ENCODE measurements around the gene RS1. TPM values are rescaled to one million over a fixed set of nuclear protein-coding genes. Genes with fewer than 3 reads are reported as not detected.

Gene RS1
- polyA plus RNA-seq, 1 donor (not counting 4 experiments of a cell fraction or from before 2014, with no cell fraction given): not detected

DNA sequence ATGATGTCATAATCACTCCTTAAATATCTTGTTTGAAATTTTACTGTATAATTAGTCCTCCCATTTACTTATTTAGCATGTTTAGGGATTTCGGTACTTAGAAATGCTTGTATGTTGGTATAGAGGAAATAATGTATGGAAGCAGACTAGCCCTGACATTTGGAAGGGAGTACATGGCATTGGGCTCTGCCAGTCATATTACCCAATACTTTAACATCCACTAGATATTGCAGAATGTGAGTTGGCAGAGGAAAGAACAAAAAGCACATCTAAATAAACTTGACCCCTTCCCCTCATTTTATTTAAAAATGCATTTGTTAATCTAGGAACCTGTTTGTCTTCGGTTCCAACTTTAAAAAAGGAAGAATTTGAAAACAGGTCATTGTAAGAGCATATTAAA lies 77.8 kb downstream of the RS1 start:
- FAIRE-seq: no peak
- no peaks in the 10 kb centered on the region for H3K27me3 ChIP-seq (ENCODE audit: control insufficient read depth, extremely low read depth, insufficient read depth, low read length)
- dilution Hi-C loops (cut with MboI; ENCODE audit: extremely low pct_ligation_motif_present, low sequenced_read_pairs): no loop called here

GRCh38 chrX:18591834-18592233 lies 80.1 kb downstream of the RS1 start:
- Histone ChIP-seq H3K79me2 (ENCODE audit: control insufficient read depth, insufficient read depth, low read length) (no peaks in the 10 kb centered on the region), H3K9me3 (ENCODE audit: control insufficient read depth, low read depth, low read length) (no peaks in the 10 kb centered on the region), H4K20me1 (ENCODE audit: control insufficient read depth, extremely low read depth, insufficient read depth, low read length) (no peaks in the 10 kb centered on the region), H3K9me1 (ENCODE audit: control insufficient read depth, extremely low read depth, insufficient read depth, low read length) (no peaks in the 10 kb centered on the region), H3K4me3 (ENCODE audit: control insufficient read depth in 2 of 3, extremely low read depth in 1 of 3, insufficient read depth in 2 of 3, low read depth in 1 of 3, low read length in 3 of 3) (no peak overlapping the region), H3K4me1 (ENCODE audit: control insufficient read depth, extremely low read depth, insufficient read depth, low read length) (no peaks in the 10 kb centered on the region), H2AFZ (ENCODE audit: control insufficient read depth, low read length) (no peak overlapping the region), H3K27ac (ENCODE audit: control insufficient read depth, insufficient read depth, low read length) (no peak overlapping the region), H3K27me3 (ENCODE audit: control insufficient read depth, extremely low read depth, insufficient read depth, low read length) (no peaks in the 10 kb centered on the region), H3K9ac (ENCODE audit: control insufficient read depth, extremely low read depth, insufficient read depth, low read length) (no peak overlapping the region), H3K36me3 (ENCODE audit: control insufficient read depth in 2 of 2, extremely low read depth in 1 of 2, insufficient read depth in 2 of 2, low read length in 2 of 2) (no peaks in the 10 kb centered on the region), H3K4me2 (ENCODE audit: control insufficient read depth, extremely low read depth, insufficient read depth, low read depth, low read length) (no peak overlapping the region)
- no peak for FAIRE-seq
- DNase-seq (ENCODE audit: low read depth, low spot score): no peak
- dilution Hi-C loops (cut with MboI; ENCODE audit: extremely low pct_ligation_motif_present, low sequenced_read_pairs): no loop called here
- TF ChIP-seq CTCF (optimal IDR thresholded peaks at IDR 0.05 in 1 of 3, IDR thresholded peaks at IDR 0.05 in 1 of 3, conservative IDR thresholded peaks at IDR 0.05 in 1 of 3; ENCODE audit: extremely low read depth in 1 of 3, insufficient read depth in 2 of 3, low read length in 3 of 3) (no peak), EZH2 (IDR thresholded peaks at IDR 0.05; ENCODE audit: low read length) (no peak)

More for the DNA sequence above, 77.8 kb downstream of the RS1 start:
- no peaks in the 10 kb centered on the region for H3K9me1 ChIP-seq (ENCODE audit: control insufficient read depth, extremely low read depth, insufficient read depth, low read length)
- H3K36me3 ChIP-seq (ENCODE audit: control insufficient read depth in 2 of 2, extremely low read depth in 1 of 2, insufficient read depth in 2 of 2, low read length in 2 of 2): no peaks in the 10 kb centered on the region
- no peak overlapping the region for H3K4me3 ChIP-seq (ENCODE audit: control insufficient read depth in 2 of 3, extremely low read depth in 1 of 3, insufficient read depth in 2 of 3, low read depth in 1 of 3, low read length in 3 of 3)
- H3K4me1 ChIP-seq (ENCODE audit: control insufficient read depth, extremely low read depth, insufficient read depth, low read length): no peaks in the 10 kb centered on the region
- no peaks in the 10 kb centered on the region for H3K9me3 ChIP-seq (ENCODE audit: control insufficient read depth, low read depth, low read length)
- H3K9ac ChIP-seq (ENCODE audit: control insufficient read depth, extremely low read depth, insufficient read depth, low read length): no peak overlapping the region
- DNase-seq (ENCODE audit: low read depth, low spot score): no peak
- H3K4me2 ChIP-seq (ENCODE audit: control insufficient read depth, extremely low read depth, insufficient read depth, low read depth, low read length): no peak overlapping the region
- no peak overlapping the region for H2AFZ ChIP-seq (ENCODE audit: control insufficient read depth, low read length)
- no peaks in the 10 kb centered on the region for H3K79me2 ChIP-seq (ENCODE audit: control insufficient read depth, insufficient read depth, low read length)
- no peak overlapping the region for H3K27ac ChIP-seq (ENCODE audit: control insufficient read depth, insufficient read depth, low read length)
- H4K20me1 ChIP-seq (ENCODE audit: control insufficient read depth, extremely low read depth, insufficient read depth, low read length): no peaks in the 10 kb centered on the region
- TF ChIP-seq CTCF (optimal IDR thresholded peaks at IDR 0.05 in 1 of 3, IDR thresholded peaks at IDR 0.05 in 1 of 3, conservative IDR thresholded peaks at IDR 0.05 in 1 of 3; ENCODE audit: extremely low read depth in 1 of 3, insufficient read depth in 2 of 3, low read length in 3 of 3) (no peak), EZH2 (IDR thresholded peaks at IDR 0.05; ENCODE audit: low read length) (no peak)

Other genes with a start within 250 kb of the RS1 start
- gene CDKL5, start 246.5 kb downstream of the RS1 start, polyA plus RNA-seq: 2.6 to 4.2 TPM (median 3.4 TPM) in 3 replicates
- gene PPEF1, start 35.5 kb upstream of the RS1 start, polyA plus RNA-seq: not detected in 3 replicates